ENCODE measurements around the gene KATNAL1. TPM values are rescaled to one million over a fixed set of nuclear protein-coding genes. Genes with fewer than 3 reads are reported as not detected.

The KATNAL1 gene
- total RNA-seq, 1 experiment from 2014 or later: 11.2 TPM

- Histone ChIP-seq H2BK5ac (ENCODE audit: insufficient read length, low read length) (no peak overlapping the region), H3K27ac (ENCODE audit: insufficient read length, low read depth, low read length) (no peak overlapping the region), H3K79me1 (ENCODE audit: insufficient read depth, low read depth, low read length, poor library complexity, severe bottlenecking) (no peaks in the 10 kb centered on the region), H3K9me3 (ENCODE audit: control insufficient read depth, low read depth, low read length) (no peaks in the 10 kb centered on the region), H3K23ac (ENCODE audit: insufficient read length, low read depth, low read length) (no peak overlapping the region), H3K23me2 (ENCODE audit: insufficient read length, low read depth, low read length, poor library complexity, severe bottlenecking) (no peaks in the 10 kb centered on the region), H3K56ac (ENCODE audit: insufficient read length, low read depth, low read length) (no peak overlapping the region), H3K9ac (ENCODE audit: extremely low read depth, insufficient read length, low read length) (no peak overlapping the region), H2BK20ac (ENCODE audit: low read depth, low read length, poor library complexity, severe bottlenecking) (no peak overlapping the region), H2BK15ac (ENCODE audit: low read depth, low read length) (no peak overlapping the region), H3K4me1 (ENCODE audit: insufficient read depth, low read length) (peaks cover 4% of the 10 kb centered on the region; the same call in 1 of the 2 replicates), H3K14ac (ENCODE audit: insufficient read depth, low read length) (no peak overlapping the region), H2BK12ac (ENCODE audit: insufficient read length, low read depth, low read length) (no peak overlapping the region), H3K4me2 (ENCODE audit: insufficient read depth, insufficient read length, low read length) (no peak overlapping the region), H4K91ac (ENCODE audit: insufficient read length, low read depth, low read length) (no peak overlapping the region), H3K79me2 (ENCODE audit: insufficient read depth, low read length) (no peaks in the 10 kb centered on the region), H2BK120ac (ENCODE audit: low read depth, low read length, poor library complexity, severe bottlenecking) (no peak overlapping the region), H4K20me1 (ENCODE audit: control insufficient read depth, insufficient read depth, insufficient read length) (no peaks in the 10 kb centered on the region), H2AFZ (ENCODE audit: low read length) (no peak overlapping the region), H3K4ac (ENCODE audit: low read depth, low read length) (no peak overlapping the region), H2AK5ac (ENCODE audit: insufficient read length, low read length) (no peak overlapping the region), H4K8ac (replicated peaks; ENCODE audit: insufficient read length, low read depth, low read length) (no peak overlapping the region), H3T11ph (ENCODE audit: low read length) (no peak overlapping the region), H3K18ac (ENCODE audit: insufficient read length, low read depth, low read length) (no peak overlapping the region), H3K27me3 (ENCODE audit: insufficient read depth, low read length) (no peaks in the 10 kb centered on the region), H4K5ac (ENCODE audit: insufficient read length, low read depth, low read length) (no peak overlapping the region)
- Mint-ChIP-seq H3K9me3 (peaks cover 5 to 6% of the 10 kb centered on the region in 2 experiments; a peak in 3 of 5 replicates), H3K27me3 (ENCODE audit: low read depth) (no peaks in the 10 kb centered on the region; the same call in 1 of the 2 replicates), H3K27ac (no peak overlapping the region), H3K36me3 (ENCODE audit: insufficient read depth in 1 of 3, low read depth in 3 of 3) (peaks cover 0 to 6% (median 0%) of the 10 kb centered on the region in 3 experiments; a peak in 4 of 7 replicates), H3K4me3 (no peak overlapping the region), H3K4me1 (peaks cover 16 to 23% of the 10 kb centered on the region in 2 experiments)
- no CpG with 5 or more reads among the region's 17 CpGs for WGBS (ENCODE audit: extremely low coverage, insufficient read length, low lambda C conversion rate)
- DNase-seq: no peak
- TF ChIP-seq CTCF (conservative IDR thresholded peaks at IDR 0.05): no peak
These were observed 150.3 kb downstream of the KATNAL1 start for GRCh38 chr13:30156826-30157615.
